GM21825 (cell line): ENCODE measurements around the gene IRF4.

ENCODE experiments used
- ATAC-seq: cut with Tn5 transposase; IDR thresholded peaks from one replicate; pipeline ENCODE4 v1.9.1; 2021; ENCODE audit warnings: mild to moderate bottlenecking, moderate library complexity; ENCODE audit not compliant: unreplicated experiment

IRF4 gene

GRCh38 chr6:453152-453551 is 61.6 kb downstream of the IRF4 start:
- no peak for ATAC-seq

- ATAC-seq = no peak
Observed at GRCh38 chr6:454148-454991, 62.8 kb downstream of the IRF4 start.

GRCh38 chr6:455006-455585 is 63.5 kb downstream of the IRF4 start:
- no peak for ATAC-seq

GRCh38 chr6:455835-456234 is 64.3 kb downstream of the IRF4 start:
- ATAC-seq = no peak

- no peak for ATAC-seq
Observed at GRCh38 chr6:456358-456867, 64.9 kb downstream of the IRF4 start.

GRCh38 chr6:456887-457286 is 65.3 kb downstream of the IRF4 start:
- ATAC-seq = no peak
